ENCODE data around the gene SFTPB.

DNA sequence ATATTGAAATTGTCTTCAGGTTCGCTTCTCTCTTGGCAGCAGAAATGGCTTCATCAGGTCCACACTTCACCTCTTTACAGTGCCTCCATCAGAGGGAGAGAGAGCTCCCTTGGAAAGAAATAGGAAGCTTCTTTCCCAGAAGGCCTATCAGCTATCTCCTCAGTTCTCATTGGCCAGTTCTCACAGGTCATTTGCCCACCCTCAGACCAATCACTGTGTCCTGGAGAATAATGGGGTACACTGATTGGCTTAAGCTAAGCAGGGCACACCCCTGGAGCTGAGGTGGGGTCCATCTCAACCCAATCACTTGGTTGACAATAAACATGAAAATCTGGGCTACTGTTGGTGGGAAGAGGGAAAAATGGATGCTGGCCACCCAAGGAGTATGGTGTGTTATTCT lies 31.3 kb upstream of the SFTPB start:
- no peak for TF ChIP-seq TARDBP (IDR thresholded peaks at IDR 0.05)
- TF ChIP-seq FOXA1 (IDR thresholded peaks at IDR 0.05), result no peak
- TF ChIP-seq SP1 (IDR thresholded peaks at IDR 0.05), result no peak
- no peak for TF ChIP-seq SUZ12 (IDR thresholded peaks at IDR 0.05)
- no peak for TF ChIP-seq BHLHE40 (IDR thresholded peaks at IDR 0.05; ENCODE audit: borderline replicate concordance)
- TF ChIP-seq ARNT (IDR thresholded peaks at IDR 0.05), result no peak
- no peak for TF ChIP-seq HDGF (IDR thresholded peaks at IDR 0.05; ENCODE audit: borderline replicate concordance)
- TF ChIP-seq L3MBTL2 (conservative IDR thresholded peaks at IDR 0.05), result no peak
- TF ChIP-seq, protein P1, sequence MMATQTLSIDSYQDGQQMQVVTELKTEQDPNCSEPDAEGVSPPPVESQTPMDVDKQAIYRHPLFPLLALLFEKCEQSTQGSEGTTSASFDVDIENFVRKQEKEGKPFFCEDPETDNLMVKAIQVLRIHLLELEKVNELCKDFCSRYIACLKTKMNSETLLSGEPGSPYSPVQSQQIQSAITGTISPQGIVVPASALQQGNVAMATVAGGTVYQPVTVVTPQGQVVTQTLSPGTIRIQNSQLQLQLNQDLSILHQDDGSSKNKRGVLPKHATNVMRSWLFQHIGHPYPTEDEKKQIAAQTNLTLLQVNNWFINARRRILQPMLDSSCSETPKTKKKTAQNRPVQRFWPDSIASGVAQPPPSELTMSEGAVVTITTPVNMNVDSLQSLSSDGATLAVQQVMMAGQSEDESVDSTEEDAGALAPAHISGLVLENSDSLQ (IDR thresholded peaks at IDR 0.05), result no peak
- TF ChIP-seq NFRKB (IDR thresholded peaks at IDR 0.05), result no peak
- TF ChIP-seq FOXK2 (IDR thresholded peaks at IDR 0.05), result no peak
- no peak for TF ChIP-seq FOXM1 (IDR thresholded peaks at IDR 0.05; ENCODE audit: borderline replicate concordance)
- no peak for TF ChIP-seq ELF4 (IDR thresholded peaks at IDR 0.05)
